Lower leg skin (tissue), 4 donors: Measurements from ENCODE around the gene CYP27B1. TPM values are rescaled to one million over a fixed set of nuclear protein-coding genes. Genes with fewer than 3 reads are reported as not detected.
"Not testable (repeated sequence)": the region's sequence is repeated elsewhere in the genome, so short reads cannot be mapped to it uniquely, and the experiment has no call there.

Experiments
- DNase-seq, 2 donors: peaks; one replicate each; pipeline ENCODE4 v3.0.0-alpha.2; 2019; ENCODE audit warnings: low spot score in 2 of 2
- H3K4me3 ChIP-seq: fragments of 200-600 bp; sonication (generic); 2 replicates; pipeline ENCODE4 v1.5.1; 2017; ENCODE audit warnings: mild to moderate bottlenecking, low read depth; ENCODE audit not compliant: poor library complexity, severe bottlenecking
- POLR2A ChIP-seq, 2 donors: fragments of 450-650 bp; IDR thresholded peaks; one replicate each; pipeline ENCODE4 v1.6.1; 2016 to 2017; ENCODE audit warnings: antibody characterized with exemption in 2 of 2, mild to moderate bottlenecking in 1 of 2, moderate library complexity in 1 of 2
- WGBS, 2 donors: methylation state at CpG; one replicate each; pipeline ENCODE4 v1.1.5; 2018; 5-methylcytosine and 5-hydroxymethylcytosine counted together
- intact Hi-C: fragments of 100-400 bp; cut with DNase I; formaldehyde crosslinking; loops from one replicate; pipeline ENCODE4 v1.15.0; 2023; ENCODE audit warnings: low total_unique reads
- total RNA-seq, 4 donors: library from RNA; depleted of rRNA; stranded (reverse); fragments of >200 nt; gene quantifications; one replicate each; pipeline ENCODE4 v1.1.0, GENCODE V29; 2016
- TF ChIP-seq, protein P1 (sequence below), 3 donors: fragments of 450-650 bp; IDR thresholded peaks; one replicate each; pipeline ENCODE4 v1.5.1; 2016; ENCODE audit warnings: antibody characterized with exemption in 3 of 3, mild to moderate bottlenecking in 3 of 3, moderate library complexity in 2 of 3

The CYP27B1 gene
- total RNA-seq, 4 donors from 2014 or later = 0.72 to 6.4 (median 1.7) TPM

DNA sequence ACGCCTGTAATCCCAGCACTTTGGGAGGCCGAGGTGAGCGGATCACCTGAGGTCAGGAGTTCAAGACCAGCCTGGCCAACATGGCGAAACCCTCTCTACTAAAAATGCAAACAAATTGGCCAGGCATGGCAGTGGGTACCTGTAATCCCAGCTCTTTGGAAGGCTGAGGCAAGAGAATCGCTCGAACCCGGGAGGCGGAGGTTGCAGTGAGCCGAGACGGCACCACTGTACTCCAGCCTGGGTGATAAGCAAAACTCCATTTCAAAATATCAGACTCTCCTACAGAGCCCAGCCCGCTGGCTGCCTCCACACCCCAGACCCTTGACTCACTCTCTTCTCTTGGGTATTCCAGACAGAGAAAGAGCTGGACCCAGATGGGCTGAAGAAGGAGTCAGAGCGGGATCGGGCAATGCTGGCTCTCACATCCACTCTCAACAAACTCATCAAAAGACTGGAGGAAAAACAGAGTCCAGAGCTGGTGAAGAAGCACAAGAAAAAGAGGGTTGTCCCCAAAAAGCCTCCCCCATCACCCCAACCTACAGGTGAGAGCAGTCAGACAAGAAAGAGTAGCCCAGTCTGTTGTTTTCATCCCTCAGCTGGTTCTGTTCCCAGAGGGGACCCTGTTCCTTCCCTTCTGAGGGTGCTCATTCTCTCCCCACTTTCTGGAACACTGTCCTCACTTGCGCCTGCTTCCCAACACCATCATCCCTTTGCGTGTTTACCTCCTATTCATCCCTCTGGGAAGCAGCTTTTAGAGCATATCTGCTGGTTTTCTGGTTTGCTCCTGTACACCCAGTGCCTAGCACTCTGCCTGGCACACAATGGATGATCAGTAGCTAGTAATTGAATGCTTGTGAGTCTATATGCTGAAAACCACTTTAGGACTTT, 48.0 kb downstream of the CYP27B1 start:
- peak in 1 of 2 donors; percentile 48 for DNase-seq
- 96 to 97% methylated on average over 15 of the region's 15 CpGs for WGBS, 2 donors
- intact Hi-C loops = no loop called here
- TF ChIP-seq POLR2A (IDR thresholded peaks at IDR 0.05) = no peak
- TF ChIP-seq, protein P1, sequence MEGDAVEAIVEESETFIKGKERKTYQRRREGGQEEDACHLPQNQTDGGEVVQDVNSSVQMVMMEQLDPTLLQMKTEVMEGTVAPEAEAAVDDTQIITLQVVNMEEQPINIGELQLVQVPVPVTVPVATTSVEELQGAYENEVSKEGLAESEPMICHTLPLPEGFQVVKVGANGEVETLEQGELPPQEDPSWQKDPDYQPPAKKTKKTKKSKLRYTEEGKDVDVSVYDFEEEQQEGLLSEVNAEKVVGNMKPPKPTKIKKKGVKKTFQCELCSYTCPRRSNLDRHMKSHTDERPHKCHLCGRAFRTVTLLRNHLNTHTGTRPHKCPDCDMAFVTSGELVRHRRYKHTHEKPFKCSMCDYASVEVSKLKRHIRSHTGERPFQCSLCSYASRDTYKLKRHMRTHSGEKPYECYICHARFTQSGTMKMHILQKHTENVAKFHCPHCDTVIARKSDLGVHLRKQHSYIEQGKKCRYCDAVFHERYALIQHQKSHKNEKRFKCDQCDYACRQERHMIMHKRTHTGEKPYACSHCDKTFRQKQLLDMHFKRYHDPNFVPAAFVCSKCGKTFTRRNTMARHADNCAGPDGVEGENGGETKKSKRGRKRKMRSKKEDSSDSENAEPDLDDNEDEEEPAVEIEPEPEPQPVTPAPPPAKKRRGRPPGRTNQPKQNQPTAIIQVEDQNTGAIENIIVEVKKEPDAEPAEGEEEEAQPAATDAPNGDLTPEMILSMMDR (IDR thresholded peaks at IDR 0.05) = no peak
- H3K4me3 ChIP-seq = no peak overlapping the region

DNA sequence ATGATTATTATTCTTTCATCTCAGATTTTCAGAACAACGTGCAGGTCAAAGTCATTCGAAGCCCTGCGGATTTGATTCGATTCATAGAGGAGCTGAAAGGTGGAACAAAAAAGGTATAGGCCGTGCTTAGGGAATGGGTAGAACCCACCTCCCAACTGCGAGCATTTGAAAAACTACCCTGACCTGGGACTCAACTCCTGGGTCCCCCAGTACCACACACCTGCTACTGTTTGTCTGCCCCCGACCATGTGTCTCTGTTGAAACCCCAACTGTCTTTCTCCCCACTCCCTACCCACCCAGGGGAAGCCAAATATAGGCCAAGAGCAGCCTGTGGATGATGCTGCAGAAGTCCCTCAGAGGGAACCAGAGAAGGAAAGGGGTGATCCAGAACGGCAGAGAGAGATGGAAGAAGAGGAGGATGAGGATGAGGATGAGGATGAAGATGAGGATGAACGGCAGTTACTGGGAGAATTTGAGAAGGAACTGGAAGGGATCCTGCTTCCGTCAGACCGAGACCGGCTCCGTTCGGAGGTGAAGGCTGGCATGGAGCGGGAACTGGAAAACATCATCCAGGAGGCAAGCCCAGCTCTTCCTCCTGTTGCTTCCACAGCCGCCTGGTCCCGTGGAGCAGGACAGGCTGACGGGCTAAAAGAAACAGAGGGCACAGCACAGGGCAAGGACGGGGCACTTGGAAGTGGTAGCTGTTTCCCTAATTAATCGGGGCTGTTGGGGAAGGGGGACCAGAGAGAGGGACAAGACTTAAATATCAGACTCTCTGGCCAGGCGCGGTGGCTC, 48.8 kb downstream of the CYP27B1 start:
- no peak for TF ChIP-seq POLR2A (IDR thresholded peaks at IDR 0.05)
- TF ChIP-seq, protein P1 (IDR thresholded peaks at IDR 0.05) = no peak
- intact Hi-C loops = no loop called here
- DNase-seq = no peak
- WGBS, 2 donors = 93 to 94% methylated on average over 22 of the region's 22 CpGs
- no peak overlapping the region for H3K4me3 ChIP-seq

DNA sequence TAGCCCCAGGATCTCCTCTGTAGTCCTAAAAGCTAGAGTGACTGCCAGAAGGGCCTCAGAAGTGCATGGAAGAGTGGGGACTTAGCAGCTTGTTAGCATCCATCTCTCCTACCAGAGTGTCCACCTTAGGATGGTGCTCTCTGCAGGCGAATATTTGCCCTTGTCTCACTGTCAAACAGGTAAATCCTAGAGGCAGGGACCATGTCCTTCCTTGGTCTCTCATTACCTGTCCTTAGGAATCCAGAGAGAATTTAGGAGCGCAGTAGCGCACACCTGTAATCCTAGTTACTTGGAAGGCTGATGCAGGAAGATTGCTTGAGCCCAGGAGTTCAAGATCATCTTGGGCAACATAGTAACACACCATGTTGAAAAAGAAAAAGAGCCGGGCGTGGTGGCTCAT, 49.7 kb downstream of the CYP27B1 start:
- no peak for TF ChIP-seq POLR2A (IDR thresholded peaks at IDR 0.05)
- TF ChIP-seq, protein P1 (IDR thresholded peaks at IDR 0.05) = no peak
- peak in 1 of 2 donors; percentile 37 for DNase-seq
- H3K4me3 ChIP-seq = no peak overlapping the region
- WGBS, 2 donors = 98 to 100% methylated on average over 5 of the region's 5 CpGs
- intact Hi-C loops = no loop called here

DNA sequence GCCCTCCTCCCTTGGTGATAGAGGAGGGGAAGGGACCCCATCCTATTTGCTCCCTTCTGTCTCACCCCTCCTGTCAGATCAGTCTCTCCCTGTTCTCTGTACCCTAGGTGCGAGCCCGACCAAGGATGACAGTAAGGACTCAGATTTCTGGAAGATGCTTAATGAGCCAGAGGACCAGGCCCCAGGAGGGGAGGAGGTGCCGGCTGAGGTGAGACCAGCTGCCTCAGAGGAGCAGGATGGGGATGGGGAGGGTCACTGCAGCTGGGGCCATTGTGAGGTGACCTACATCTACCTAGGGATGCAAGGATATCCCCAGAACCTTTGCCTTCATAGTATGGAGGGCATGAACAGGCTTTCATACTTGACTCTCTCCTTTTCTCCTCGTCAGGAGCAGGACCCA, 50.6 kb downstream of the CYP27B1 start:
- no peak for DNase-seq
- 94 to 95% methylated on average over 4 of the region's 4 CpGs for WGBS, 2 donors
- intact Hi-C loops = no loop called here
- TF ChIP-seq, protein P1 (IDR thresholded peaks at IDR 0.05) = no peak
- TF ChIP-seq POLR2A (IDR thresholded peaks at IDR 0.05) = no peak
- no peak overlapping the region for H3K4me3 ChIP-seq

DNA sequence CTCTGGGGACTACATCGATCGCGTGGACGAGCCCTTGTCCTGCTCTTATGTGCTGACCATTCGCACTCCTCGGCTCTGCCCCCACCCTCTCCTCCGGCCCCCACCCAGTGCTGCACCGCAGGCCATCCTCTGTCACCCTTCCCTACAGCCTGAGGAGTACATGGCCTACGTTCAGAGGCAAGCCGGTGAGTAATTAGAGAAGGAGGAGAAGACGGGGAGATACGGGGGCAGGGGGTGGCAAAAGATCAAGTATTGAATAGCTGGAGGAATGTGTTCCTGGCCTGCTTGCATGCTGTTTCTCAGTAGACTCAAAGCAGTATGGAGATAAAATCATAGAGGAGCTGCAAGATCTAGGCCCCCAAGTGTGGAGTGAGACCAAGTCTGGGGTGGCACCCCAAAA, 51.1 kb downstream of the CYP27B1 start:
- DNase-seq = peak in 1 of 2 donors; percentile 64
- TF ChIP-seq POLR2A (IDR thresholded peaks at IDR 0.05) = no peak
- TF ChIP-seq, protein P1 (IDR thresholded peaks at IDR 0.05) = no peak
- intact Hi-C loops = no loop called here
- 96% methylated on average over 12 of the region's 12 CpGs for WGBS, 2 donors
- H3K4me3 ChIP-seq = no peak overlapping the region

DNA sequence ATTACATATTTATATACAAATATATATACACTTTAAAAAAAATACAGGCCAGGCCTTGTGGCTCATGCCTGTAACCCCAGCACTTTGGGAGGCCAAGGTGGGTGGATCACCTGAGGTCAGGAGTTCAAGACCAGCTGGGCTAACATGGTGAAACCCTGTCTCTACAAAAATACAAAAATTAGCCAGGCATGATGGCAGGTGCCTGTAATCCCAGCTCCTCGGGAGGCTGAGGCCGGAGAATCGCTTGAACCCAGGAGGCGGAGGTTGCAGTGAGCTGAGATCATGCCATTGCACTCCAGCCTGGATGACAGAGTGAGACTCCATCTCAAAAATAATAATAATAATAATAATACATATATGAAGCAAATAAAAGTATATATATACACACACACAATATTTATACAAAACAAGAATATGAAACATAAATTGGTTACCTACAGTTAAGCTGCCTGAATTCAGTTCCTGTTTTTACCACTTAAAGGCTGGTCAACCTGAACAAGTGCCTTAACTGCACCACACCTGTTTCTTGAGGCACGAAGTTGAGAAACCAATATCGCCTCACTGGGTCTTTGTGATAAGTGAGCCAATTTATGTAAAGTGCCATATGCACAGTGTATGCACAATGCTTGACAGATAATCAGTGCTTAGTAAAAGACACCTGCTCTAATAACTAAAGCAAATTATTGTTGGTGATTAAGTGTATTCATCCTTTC, 51.7 kb downstream of the CYP27B1 start:
- intact Hi-C loops, H3K4me3 ChIP-seq, DNase-seq: not testable (repeated sequence)
- WGBS, 2 donors = 94 to 96% methylated on average over 6 of the region's 6 CpGs
